Measurements from ENCODE around the gene SULT1C4. TPM values are rescaled to one million over a fixed set of nuclear protein-coding genes. Genes with fewer than 3 reads are reported as not detected.
"Not testable (repeated sequence)": the region's sequence is repeated elsewhere in the genome, so short reads cannot be mapped to it uniquely, and the experiment has no call there.

SULT1C4 gene
- total RNA-seq, 3 donors from 2014 or later (not counting 1 experiment from before 2014, with no cell fraction given): not detected

DNA sequence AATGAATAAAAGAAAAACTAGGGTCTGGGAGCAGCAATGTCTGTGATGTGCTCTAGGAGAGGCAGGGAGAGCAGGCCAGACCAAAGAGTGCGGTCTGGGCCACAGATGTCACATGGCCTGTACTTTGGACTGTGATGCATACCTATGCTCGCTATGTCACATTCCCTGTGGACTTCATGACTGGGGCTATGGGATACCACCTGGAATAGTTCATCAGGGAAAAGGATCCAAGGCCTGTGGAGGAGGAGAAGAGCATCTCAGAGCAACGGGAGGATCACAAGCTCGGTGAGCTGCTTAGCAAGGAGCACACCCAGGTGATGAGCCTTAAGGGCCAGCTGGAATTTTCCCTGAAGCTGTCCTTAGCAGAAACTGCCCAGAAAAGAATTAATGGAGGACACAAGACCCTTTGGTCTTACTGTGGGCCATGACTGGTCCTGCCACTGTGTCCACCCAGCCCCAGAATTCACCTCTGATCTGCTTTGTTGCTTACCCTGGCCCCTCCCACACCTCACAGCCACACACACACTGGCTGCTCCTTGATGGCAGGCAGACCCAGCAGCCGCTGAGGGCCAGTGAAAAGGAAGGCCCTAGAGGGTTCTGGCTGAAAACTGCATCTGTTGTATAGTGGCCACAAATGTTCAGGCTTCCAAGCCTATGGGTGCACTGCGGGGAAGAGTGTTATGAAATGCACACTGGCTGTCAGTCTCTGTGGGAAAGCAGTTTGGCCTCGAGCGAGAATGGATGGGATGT is 45.9 kb downstream of the SULT1C4 start:
- 93% methylated on average over 8 of the region's 8 CpGs for WGBS (ENCODE audit: insufficient coverage)
- no peaks in the 10 kb centered on the region for H3K9me3 Mint-ChIP-seq
- ATAC-seq: no peak
- Histone ChIP-seq H3K4me3 (ENCODE audit: low read length) (no peak overlapping the region), H3K27ac (ENCODE audit: low read length) (no peak overlapping the region), H3K36me3 (ENCODE audit: control insufficient read depth, insufficient read depth, low read length) (no peaks in the 10 kb centered on the region), H3K4me1 (ENCODE audit: control insufficient read depth, insufficient read depth, low read length) (no peaks in the 10 kb centered on the region), H3K9me3 (ENCODE audit: control insufficient read depth, insufficient read depth, low read length) (no peaks in the 10 kb centered on the region), H3K27me3 (ENCODE audit: control insufficient read depth, insufficient read depth, low read length) (no peaks in the 10 kb centered on the region)
- no peaks in the 10 kb centered on the region for H3K36me3 Mint-ChIP-seq
- H3K4me3 Mint-ChIP-seq: no peak overlapping the region
- intact Hi-C loops (cut with micrococcal nuclease): no loop called here
- H3K27ac Mint-ChIP-seq: no peak overlapping the region
- DNase-seq: no peak
- H3K4me1 Mint-ChIP-seq: no peaks in the 10 kb centered on the region
- TF ChIP-seq, protein P1, sequence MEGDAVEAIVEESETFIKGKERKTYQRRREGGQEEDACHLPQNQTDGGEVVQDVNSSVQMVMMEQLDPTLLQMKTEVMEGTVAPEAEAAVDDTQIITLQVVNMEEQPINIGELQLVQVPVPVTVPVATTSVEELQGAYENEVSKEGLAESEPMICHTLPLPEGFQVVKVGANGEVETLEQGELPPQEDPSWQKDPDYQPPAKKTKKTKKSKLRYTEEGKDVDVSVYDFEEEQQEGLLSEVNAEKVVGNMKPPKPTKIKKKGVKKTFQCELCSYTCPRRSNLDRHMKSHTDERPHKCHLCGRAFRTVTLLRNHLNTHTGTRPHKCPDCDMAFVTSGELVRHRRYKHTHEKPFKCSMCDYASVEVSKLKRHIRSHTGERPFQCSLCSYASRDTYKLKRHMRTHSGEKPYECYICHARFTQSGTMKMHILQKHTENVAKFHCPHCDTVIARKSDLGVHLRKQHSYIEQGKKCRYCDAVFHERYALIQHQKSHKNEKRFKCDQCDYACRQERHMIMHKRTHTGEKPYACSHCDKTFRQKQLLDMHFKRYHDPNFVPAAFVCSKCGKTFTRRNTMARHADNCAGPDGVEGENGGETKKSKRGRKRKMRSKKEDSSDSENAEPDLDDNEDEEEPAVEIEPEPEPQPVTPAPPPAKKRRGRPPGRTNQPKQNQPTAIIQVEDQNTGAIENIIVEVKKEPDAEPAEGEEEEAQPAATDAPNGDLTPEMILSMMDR (IDR thresholded peaks at IDR 0.05): no peak
- H3K27me3 Mint-ChIP-seq (ENCODE audit: low read depth in 2 of 2): peaks cover 11 to 12% of the 10 kb centered on the region in 2 donors

- H3K9me3 Mint-ChIP-seq: no peaks in the 10 kb centered on the region
- 89% methylated on average over 2 of the region's 2 CpGs for WGBS (ENCODE audit: insufficient coverage)
Measured at GRCh38 chr2:108428286-108429009, 50.7 kb downstream of the SULT1C4 start.

GRCh38 chr2:108435578-108435977 is 57.8 kb downstream of the SULT1C4 start:
- no CpG with 5 or more reads among the region's 1 CpG for WGBS (ENCODE audit: insufficient coverage)
- H3K36me3 ChIP-seq (ENCODE audit: control insufficient read depth, insufficient read depth, low read length); H3K36me3 Mint-ChIP-seq; H3K27ac ChIP-seq (ENCODE audit: low read length); ATAC-seq; DNase-seq; intact Hi-C loops (cut with micrococcal nuclease); H3K4me1 Mint-ChIP-seq; H3K4me1 ChIP-seq (ENCODE audit: control insufficient read depth, insufficient read depth, low read length); H3K9me3 ChIP-seq (ENCODE audit: control insufficient read depth, insufficient read depth, low read length); H3K4me3 Mint-ChIP-seq; H3K27ac Mint-ChIP-seq; H3K4me3 ChIP-seq (ENCODE audit: low read length); H3K27me3 ChIP-seq (ENCODE audit: control insufficient read depth, insufficient read depth, low read length); H3K9me3 Mint-ChIP-seq: not testable (repeated sequence)
- H3K27me3 Mint-ChIP-seq (ENCODE audit: low read depth in 2 of 2): peaks cover 11 to 32% of the 10 kb centered on the region in 2 donors

More at GRCh38 chr2:108428286-108429009, 50.7 kb downstream of the SULT1C4 start:
- TF ChIP-seq, protein P1 (IDR thresholded peaks at IDR 0.05): no peak
- no peaks in the 10 kb centered on the region for H3K27me3 ChIP-seq (ENCODE audit: control insufficient read depth, insufficient read depth, low read length)
- no peak overlapping the region for H3K27ac ChIP-seq (ENCODE audit: low read length)
- Mint-ChIP-seq H3K4me3 (no peak overlapping the region), H3K27ac (no peak overlapping the region), H3K36me3 (no peaks in the 10 kb centered on the region), H3K4me1 (no peaks in the 10 kb centered on the region), H3K27me3 (ENCODE audit: low read depth in 2 of 2) (peaks cover 16 to 30% of the 10 kb centered on the region in 2 donors)
- no peaks in the 10 kb centered on the region for H3K36me3 ChIP-seq (ENCODE audit: control insufficient read depth, insufficient read depth, low read length)
- DNase-seq (no peak), ATAC-seq (no peak)
- no peaks in the 10 kb centered on the region for H3K9me3 ChIP-seq (ENCODE audit: control insufficient read depth, insufficient read depth, low read length)
- H3K4me3 ChIP-seq (ENCODE audit: low read length): no peak overlapping the region
- intact Hi-C loops (cut with micrococcal nuclease): no loop called here
- H3K4me1 ChIP-seq (ENCODE audit: control insufficient read depth, insufficient read depth, low read length): no peaks in the 10 kb centered on the region

- Mint-ChIP-seq H3K4me3 (no peak overlapping the region), H3K36me3 (no peaks in the 10 kb centered on the region), H3K9me3 (no peaks in the 10 kb centered on the region), H3K27ac (no peak overlapping the region), H3K4me1 (no peaks in the 10 kb centered on the region), H3K27me3 (ENCODE audit: low read depth in 2 of 2) (peaks cover 4 to 19% of the 10 kb centered on the region in 2 donors)
- intact Hi-C loops (cut with micrococcal nuclease): no loop called here
- DNase-seq: no peak
- Histone ChIP-seq H3K27me3 (ENCODE audit: control insufficient read depth, insufficient read depth, low read length) (no peaks in the 10 kb centered on the region), H3K36me3 (ENCODE audit: control insufficient read depth, insufficient read depth, low read length) (no peaks in the 10 kb centered on the region), H3K9me3 (ENCODE audit: control insufficient read depth, insufficient read depth, low read length) (no peaks in the 10 kb centered on the region), H3K27ac (ENCODE audit: low read length) (no peak overlapping the region), H3K4me3 (ENCODE audit: low read length) (no peak overlapping the region), H3K4me1 (ENCODE audit: control insufficient read depth, insufficient read depth, low read length) (no peaks in the 10 kb centered on the region)
- TF ChIP-seq, protein P1 (IDR thresholded peaks at IDR 0.05): no peak
- ATAC-seq: no peak
- WGBS (ENCODE audit: insufficient coverage): 86% methylated on average over 1 of the region's 1 CpG
Measured at GRCh38 chr2:108436976-108437375, 59.2 kb downstream of the SULT1C4 start.

Data from natural killer cell (primary cell).